ENCODE measurements around the gene NDUFS2. TPM values are rescaled to one million over a fixed set of nuclear protein-coding genes. Genes with fewer than 3 reads are reported as not detected.

Gene NDUFS2
- total and polyA plus RNA-seq, 2 donors (not counting 1 experiment from before 2014, with no cell fraction given), result 53.9 to 82.3 TPM

- CTCF ChIA-PET, result interaction anchor here (0.6 to 2.7 kb wide), 5 partner anchors 10 to 41 kb away, joined by 3 to 13 read pairs (median 6); partner anchors contain the start of genes NDUFS2 and TOMM40L
- Histone ChIP-seq H4K20me1 (ENCODE audit: control insufficient read depth, insufficient read depth, low read length, poor library complexity, severe bottlenecking) (no peaks in the 10 kb centered on the region), H3K4me3 (ENCODE audit: control extremely low read depth in 1 of 5, extremely low read depth in 1 of 5, insufficient read depth in 1 of 5, low read depth in 2 of 5, low read length in 4 of 5) (peak overlapping the region in 4 of 5 experiments; percentile 31 to 63 (median 36)), H2AFZ (ENCODE audit: insufficient read depth, low read depth, low read length, poor library complexity, severe bottlenecking) (no peak overlapping the region), H3K36me3 (replicated peaks in 1 of 2; ENCODE audit: control extremely low read depth in 1 of 2, control insufficient read depth in 1 of 2, extremely low read depth in 1 of 2, insufficient read depth in 2 of 2, low read length in 1 of 2) (no peaks in the 10 kb centered on the region), H3K9ac (ENCODE audit: low read length) (peak overlapping the region; percentile 55), H3K27me3 (replicated peaks in 1 of 4; ENCODE audit: control extremely low read depth in 1 of 4, control insufficient read depth in 3 of 4, insufficient read depth in 4 of 4, low read length in 3 of 4) (no peaks in the 10 kb centered on the region), H3K27ac (ENCODE audit: low read length in 2 of 2) (peak overlapping the region; percentile 86 to 94), H3K4me2 (replicated peaks; ENCODE audit: low read depth, low read length, poor library complexity, severe bottlenecking) (peak overlapping the region; percentile 70), H3K4me1 (ENCODE audit: control insufficient read depth in 2 of 2, insufficient read depth in 2 of 2, low read length in 2 of 2) (peaks cover 73 to 93% of the 10 kb centered on the region in 2 donors), H3K79me2 (ENCODE audit: control insufficient read depth, insufficient read depth, low read length) (peaks cover 3% of the 10 kb centered on the region), H3K9me3 (ENCODE audit: control extremely low read depth in 1 of 3, control insufficient read depth in 2 of 3, insufficient read depth in 1 of 3, low read length in 2 of 3) (no peaks in the 10 kb centered on the region)
- DNase-seq, result peak; percentile 91
- H3K4me3 Mint-ChIP-seq, result peak overlapping the region; percentile 71
- no peak for TF ChIP-seq EZH2 (IDR thresholded peaks at IDR 0.05; ENCODE audit: borderline replicate concordance, insufficient read depth, low read depth, low read length, poor library complexity, severe bottlenecking)
- TF ChIP-seq CTCF (IDR thresholded peaks at IDR 0.05), result no peak
- H3K27ac Mint-ChIP-seq, result peak overlapping the region; percentile 93
- no peaks in the 10 kb centered on the region for H3K9me3 Mint-ChIP-seq (ENCODE audit: insufficient read depth)
- peak; percentile 76 for ATAC-seq (ENCODE audit: low read depth)
- H3K27me3 Mint-ChIP-seq, result no peaks in the 10 kb centered on the region
- POLR2A ChIA-PET, result interaction anchor here (0.6 to 0.9 kb wide), 2 partner anchors 117 to 120 kb away, joined by 4 read pairs; no protein-coding TSS in a partner anchor
- WGBS (ENCODE audit: insufficient coverage), result 0% methylated on average over 3 of the region's 3 CpGs
- intact Hi-C loops (cut with micrococcal nuclease), result loop anchor here (1.0 to 5.0 kb wide), 3 partner anchors 8 to 53 kb away; partner anchors contain the start of genes B4GALT3, DEDD and UFC1
- H3K4me1 Mint-ChIP-seq, result peaks cover 78% of the 10 kb centered on the region
These were observed 16.9 kb upstream of the NDUFS2 start for GRCh38 chr1:161185282-161185682.

- POLR2A ChIA-PET, result interaction anchor here (0.6 to 1.4 kb wide), 4 partner anchors 10 to 120 kb away, joined by 3 to 4 read pairs (median 4); no protein-coding TSS in a partner anchor
These were observed 16.3 kb upstream of the NDUFS2 start for GRCh38 chr1:161185732-161186311.

More at GRCh38 chr1:161185732-161186311, 16.3 kb upstream of the NDUFS2 start:
- intact Hi-C loops (cut with micrococcal nuclease), result loop anchor here (1.0 to 5.0 kb wide), 5 partner anchors 9 to 128 kb away; partner anchors contain the start of genes B4GALT3, DEDD, NDUFS2 and SDHC
- peak overlapping the region; percentile 70 for H3K4me2 ChIP-seq (replicated peaks; ENCODE audit: low read depth, low read length, poor library complexity, severe bottlenecking)
- no peaks in the 10 kb centered on the region for H3K27me3 Mint-ChIP-seq
- peak overlapping the region; percentile 71 for H3K4me3 Mint-ChIP-seq
- H3K9ac ChIP-seq (ENCODE audit: low read length), result peak overlapping the region; percentile 55
- H3K27ac ChIP-seq (ENCODE audit: low read length in 2 of 2), result peak overlapping the region; percentile 86 to 94
- peak overlapping the region; percentile 12 to 63 (median 33) for H3K4me3 ChIP-seq (ENCODE audit: control extremely low read depth in 1 of 5, extremely low read depth in 1 of 5, insufficient read depth in 1 of 5, low read depth in 2 of 5, low read length in 4 of 5)
- TF ChIP-seq CTCF (IDR thresholded peaks at IDR 0.05) (no peak), EZH2 (IDR thresholded peaks at IDR 0.05; ENCODE audit: borderline replicate concordance, insufficient read depth, low read depth, low read length, poor library complexity, severe bottlenecking) (no peak)
- H3K9me3 Mint-ChIP-seq (ENCODE audit: insufficient read depth), result no peaks in the 10 kb centered on the region
- peaks cover 7% of the 10 kb centered on the region for H3K79me2 ChIP-seq (ENCODE audit: control insufficient read depth, insufficient read depth, low read length)
- CTCF ChIA-PET, result interaction anchor here (0.6 to 2.7 kb wide), 12 partner anchors 9 to 197 kb away, joined by 3 to 13 read pairs (median 3); partner anchors contain the start of genes ADAMTS4, NDUFS2, PPOX and TOMM40L
- no peaks in the 10 kb centered on the region for H3K9me3 ChIP-seq (ENCODE audit: control extremely low read depth in 1 of 3, control insufficient read depth in 2 of 3, insufficient read depth in 1 of 3, low read length in 2 of 3)
- no peaks in the 10 kb centered on the region for H3K36me3 ChIP-seq (replicated peaks in 1 of 2; ENCODE audit: control extremely low read depth in 1 of 2, control insufficient read depth in 1 of 2, extremely low read depth in 1 of 2, insufficient read depth in 2 of 2, low read length in 1 of 2)
- no peak overlapping the region for H2AFZ ChIP-seq (ENCODE audit: insufficient read depth, low read depth, low read length, poor library complexity, severe bottlenecking)
- no CpG with 5 or more reads among the region's 2 CpGs for WGBS (ENCODE audit: insufficient coverage)
- peak overlapping the region; percentile 93 for H3K27ac Mint-ChIP-seq
- no peaks in the 10 kb centered on the region for H3K27me3 ChIP-seq (replicated peaks in 1 of 4; ENCODE audit: control extremely low read depth in 1 of 4, control insufficient read depth in 3 of 4, insufficient read depth in 4 of 4, low read length in 3 of 4)
- peaks cover 73 to 88% of the 10 kb centered on the region in 2 donors for H3K4me1 ChIP-seq (ENCODE audit: control insufficient read depth in 2 of 2, insufficient read depth in 2 of 2, low read length in 2 of 2)
- H4K20me1 ChIP-seq (ENCODE audit: control insufficient read depth, insufficient read depth, low read length, poor library complexity, severe bottlenecking), result no peaks in the 10 kb centered on the region
- DNase-seq, result peak; percentile 83
- ATAC-seq (ENCODE audit: low read depth), result peak; percentile 57
- peaks cover 74% of the 10 kb centered on the region for H3K4me1 Mint-ChIP-seq

Data from B cell (primary cell).